GM19467 (cell line): ENCODE results near the gene C2orf80.
"Not testable (repeated sequence)": the region's sequence is repeated elsewhere in the genome, so short reads cannot be mapped to it uniquely, and the experiment has no call there.

Experiments used
- ATAC-seq: cut with Tn5 transposase; IDR thresholded peaks from one replicate; pipeline ENCODE4 v1.9.1; 2021; ENCODE audit warnings: mild to moderate bottlenecking, moderate library complexity; ENCODE audit not compliant: unreplicated experiment

C2orf80 gene

GRCh38 chr2:208189810-208190503 is at the start of gene C2orf80:
TSS of gene C2orf80 (minus strand) at chr2:208190030. CDS start at chr2:208186986, 3,044 bp downstream.
- no peak for ATAC-seq

GRCh38 chr2:208235860-208236259 is 46.0 kb upstream of the C2orf80 start:
- ATAC-seq, result no peak

GRCh38 chr2:208234786-208235185 is 45.0 kb upstream of the C2orf80 start:
- no peak for ATAC-seq

GRCh38 chr2:208228476-208228875 is 38.6 kb upstream of the C2orf80 start:
- no peak for ATAC-seq

- no peak for ATAC-seq
Measured at GRCh38 chr2:208227581-208228232, 37.9 kb upstream of the C2orf80 start.

- ATAC-seq, result no peak
Measured at GRCh38 chr2:208224802-208225201, 35.0 kb upstream of the C2orf80 start.

- no peak for ATAC-seq
Measured at GRCh38 chr2:208222351-208222750, 32.5 kb upstream of the C2orf80 start.

- not testable (repeated sequence) for ATAC-seq
Measured at GRCh38 chr2:208221873-208222272, 32.0 kb upstream of the C2orf80 start.

- no peak for ATAC-seq
Measured at GRCh38 chr2:208210688-208211451, 21.0 kb upstream of the C2orf80 start.

GRCh38 chr2:208208335-208209085 is 18.7 kb upstream of the C2orf80 start:
- no peak for ATAC-seq

GRCh38 chr2:208207769-208208168 is 17.9 kb upstream of the C2orf80 start:
- ATAC-seq, result no peak

- no peak for ATAC-seq
Measured at GRCh38 chr2:208204166-208204565, 14.3 kb upstream of the C2orf80 start.

GRCh38 chr2:208195531-208195930 is 5.7 kb upstream of the C2orf80 start:
- ATAC-seq, result no peak

- no peak for ATAC-seq
Measured at GRCh38 chr2:208192611-208193236, 2.9 kb upstream of the C2orf80 start.

GRCh38 chr2:208189069-208189809 is 591 bp downstream of the C2orf80 start:
- no peak for ATAC-seq

- ATAC-seq, result no peak
Measured at GRCh38 chr2:208186893-208187292, 2.9 kb downstream of the C2orf80 start.

GRCh38 chr2:208186465-208186864 is 3.4 kb downstream of the C2orf80 start:
- no peak for ATAC-seq

- no peak for ATAC-seq
Measured at GRCh38 chr2:208183972-208184705, 5.7 kb downstream of the C2orf80 start.

GRCh38 chr2:208183526-208183925 is 6.3 kb downstream of the C2orf80 start:
- ATAC-seq, result no peak
